Stimulated activated CD4-positive, alpha-beta T cell treated with anti-CD3 and anti-CD28 coated beads, Interleukin-12 subunit alpha, Interleukin-12 subunit beta, amount 100 ng/mL, for 48 hours (primary cell): ENCODE measurements around the gene MAP1LC3A.

Source experiments
- DNase-seq, 3 donors: peaks; one replicate each; pipeline ENCODE4 v3.0.0-alpha.2; 2020; ENCODE audit warnings: low read depth in 2 of 3, low spot score in 1 of 3

MAP1LC3A gene

GRCh38 chr20:34547844-34548613, 10.5 kb upstream of the MAP1LC3A start:
- DNase-seq, result no peak

- no peak for DNase-seq
Observed at GRCh38 chr20:34549291-34549928, 9.1 kb upstream of the MAP1LC3A start.

- no peak for DNase-seq
Observed at GRCh38 chr20:34549929-34550305, 8.6 kb upstream of the MAP1LC3A start.

- DNase-seq, result no peak
Observed at GRCh38 chr20:34552569-34552968, 5.9 kb upstream of the MAP1LC3A start.

- DNase-seq, result no peak
Observed at GRCh38 chr20:34553366-34553867, 5.1 kb upstream of the MAP1LC3A start.

- DNase-seq, result no peak
Observed at GRCh38 chr20:34557936-34558319, 590 bp upstream of the MAP1LC3A start.

- no peak for DNase-seq
Observed at GRCh38 chr20:34559311-34560140, 1.0 kb downstream of the MAP1LC3A start.

GRCh38 chr20:34560141-34560523, 1.6 kb downstream of the MAP1LC3A start:
- DNase-seq, result no peak

- no peak for DNase-seq
Observed at GRCh38 chr20:34560614-34561013, 2.1 kb downstream of the MAP1LC3A start.

- no peak for DNase-seq
Observed at GRCh38 chr20:34561661-34562060, 3.1 kb downstream of the MAP1LC3A start.

GRCh38 chr20:34562641-34563040, 4.1 kb downstream of the MAP1LC3A start:
- no peak for DNase-seq

- no peak for DNase-seq
Observed at GRCh38 chr20:34564833-34565232, 6.3 kb downstream of the MAP1LC3A start.

- DNase-seq, result no peak
Observed at GRCh38 chr20:34566978-34567891, 8.7 kb downstream of the MAP1LC3A start.

- no peak for DNase-seq
Observed at GRCh38 chr20:34567892-34568865, 9.7 kb downstream of the MAP1LC3A start.

- DNase-seq, result no peak
Observed at GRCh38 chr20:34569598-34569997, 11.1 kb downstream of the MAP1LC3A start.

GRCh38 chr20:34570859-34571306, 12.4 kb downstream of the MAP1LC3A start:
- no peak for DNase-seq

- no peak for DNase-seq
Observed at GRCh38 chr20:34571753-34572152, 13.2 kb downstream of the MAP1LC3A start.

- no peak for DNase-seq
Observed at GRCh38 chr20:34573541-34574300, 15.2 kb downstream of the MAP1LC3A start.

- DNase-seq, result no peak
Observed at GRCh38 chr20:34574426-34574825, 15.9 kb downstream of the MAP1LC3A start.
